GM18526 (cell line): ENCODE results near the gene L1CAM.

ENCODE experiments used
- POLR2A ChIP-seq: IDR thresholded peaks from 3 replicates; pipeline ENCODE4 v1.6.1; 2011; ENCODE audit not compliant: insufficient read length; ENCODE audit errors: extremely low read depth

L1CAM gene

GRCh38 chrX:153854702-153855101 is 31.3 kb downstream of the L1CAM start:
- no peak for TF ChIP-seq POLR2A

GRCh38 chrX:153853902-153854267 is 32.1 kb downstream of the L1CAM start:
- no peak for TF ChIP-seq POLR2A

GRCh38 chrX:153853180-153853901 is 32.6 kb downstream of the L1CAM start:
- no peak for TF ChIP-seq POLR2A

- no peak for TF ChIP-seq POLR2A
These were observed 34.0 kb downstream of the L1CAM start for GRCh38 chrX:153851981-153852380.

- no peak for TF ChIP-seq POLR2A
These were observed 37.6 kb downstream of the L1CAM start for GRCh38 chrX:153848325-153848724.

GRCh38 chrX:153845842-153846241 is 40.1 kb downstream of the L1CAM start:
- no peak for TF ChIP-seq POLR2A

- TF ChIP-seq POLR2A, result no peak
These were observed 40.8 kb downstream of the L1CAM start for GRCh38 chrX:153845195-153845594.

GRCh38 chrX:153844509-153845082 is 41.4 kb downstream of the L1CAM start:
- no peak for TF ChIP-seq POLR2A

GRCh38 chrX:153836921-153837320 is 49.1 kb downstream of the L1CAM start:
- TF ChIP-seq POLR2A, result no peak

GRCh38 chrX:153832728-153833127 is 53.2 kb downstream of the L1CAM start:
- TF ChIP-seq POLR2A, result no peak

- no peak for TF ChIP-seq POLR2A
These were observed 54.4 kb downstream of the L1CAM start for GRCh38 chrX:153831429-153832150.

GRCh38 chrX:153830640-153831428 is 55.1 kb downstream of the L1CAM start:
- TF ChIP-seq POLR2A, result no peak

- TF ChIP-seq POLR2A, result no peak
These were observed 56.0 kb downstream of the L1CAM start, which contains the start of gene PDZD4 for GRCh38 chrX:153829799-153830639. Gene PDZD4, minus strand, starts transcription at chrX:153830544. Its CDS starts 246 bp downstream, at chrX:153830298.

GRCh38 chrX:153829549-153829798 is 56.5 kb downstream of the L1CAM start:
- no peak for TF ChIP-seq POLR2A
